ENCODE data around the gene CERS1. TPM values are rescaled to one million over a fixed set of nuclear protein-coding genes. Genes with fewer than 3 reads are reported as not detected.

The CERS1 gene
- total RNA-seq, 1 donor from 2014 or later, result 23.4 TPM

DNA sequence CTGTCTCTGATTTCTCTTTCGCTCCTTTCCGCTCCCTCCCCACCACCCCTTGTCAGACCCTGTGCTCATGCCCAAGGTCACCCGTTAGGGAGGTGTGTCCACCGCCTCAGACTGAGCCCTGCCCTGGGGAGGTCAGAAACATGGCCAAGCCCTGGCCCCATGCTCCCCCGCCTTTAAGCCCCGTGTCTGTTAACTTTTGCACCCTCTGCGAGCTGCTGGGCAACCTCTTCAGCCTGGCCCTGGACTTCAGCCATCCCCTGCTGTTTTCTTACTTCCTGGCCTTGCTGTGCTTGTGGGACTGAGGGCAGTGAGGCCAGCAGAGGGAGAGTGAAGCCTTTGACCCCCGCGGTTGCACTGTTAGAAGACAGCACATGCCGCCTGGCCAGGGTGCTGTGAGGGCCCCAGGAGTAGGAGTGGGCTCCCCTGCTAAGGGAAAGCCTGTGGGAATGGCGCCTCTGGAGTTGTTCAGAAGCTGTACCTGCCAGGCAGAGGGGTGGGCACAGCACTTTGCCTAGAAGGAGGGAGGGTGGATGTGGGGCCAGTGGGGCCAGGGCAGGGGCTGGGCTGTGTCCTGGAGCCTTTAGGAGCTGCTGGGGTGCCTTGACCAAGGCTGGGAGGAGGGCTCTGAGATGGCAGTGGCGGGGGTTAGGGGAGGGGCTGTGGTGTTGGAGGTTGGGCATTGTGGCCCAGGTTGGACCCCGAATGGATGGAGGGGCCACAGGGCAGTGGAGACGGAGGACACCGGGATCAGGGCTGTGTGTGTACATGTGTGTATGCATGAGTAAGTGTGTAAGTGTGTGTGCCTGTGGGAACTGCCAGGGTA lies 56.3 kb downstream of the CERS1 start:
- no peak for DNase-seq

DNA sequence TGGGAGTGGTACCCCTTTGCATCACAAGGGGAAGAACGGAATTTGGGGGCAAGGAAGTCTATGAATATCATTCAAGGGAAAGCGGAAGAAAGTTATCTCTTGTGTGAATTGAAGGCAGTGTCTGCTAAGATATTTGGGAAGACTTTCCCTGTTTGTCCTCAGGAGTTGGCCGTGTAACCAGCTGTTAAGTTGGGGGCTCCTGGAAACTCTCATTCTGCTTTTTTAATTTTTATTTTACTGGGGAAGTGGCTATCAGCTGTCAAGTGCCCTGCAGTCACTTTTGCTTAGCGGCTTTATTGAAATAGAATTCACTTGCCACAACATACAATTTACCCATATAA lies 61.3 kb downstream of the CERS1 start:
- DNase-seq, result no peak

DNA sequence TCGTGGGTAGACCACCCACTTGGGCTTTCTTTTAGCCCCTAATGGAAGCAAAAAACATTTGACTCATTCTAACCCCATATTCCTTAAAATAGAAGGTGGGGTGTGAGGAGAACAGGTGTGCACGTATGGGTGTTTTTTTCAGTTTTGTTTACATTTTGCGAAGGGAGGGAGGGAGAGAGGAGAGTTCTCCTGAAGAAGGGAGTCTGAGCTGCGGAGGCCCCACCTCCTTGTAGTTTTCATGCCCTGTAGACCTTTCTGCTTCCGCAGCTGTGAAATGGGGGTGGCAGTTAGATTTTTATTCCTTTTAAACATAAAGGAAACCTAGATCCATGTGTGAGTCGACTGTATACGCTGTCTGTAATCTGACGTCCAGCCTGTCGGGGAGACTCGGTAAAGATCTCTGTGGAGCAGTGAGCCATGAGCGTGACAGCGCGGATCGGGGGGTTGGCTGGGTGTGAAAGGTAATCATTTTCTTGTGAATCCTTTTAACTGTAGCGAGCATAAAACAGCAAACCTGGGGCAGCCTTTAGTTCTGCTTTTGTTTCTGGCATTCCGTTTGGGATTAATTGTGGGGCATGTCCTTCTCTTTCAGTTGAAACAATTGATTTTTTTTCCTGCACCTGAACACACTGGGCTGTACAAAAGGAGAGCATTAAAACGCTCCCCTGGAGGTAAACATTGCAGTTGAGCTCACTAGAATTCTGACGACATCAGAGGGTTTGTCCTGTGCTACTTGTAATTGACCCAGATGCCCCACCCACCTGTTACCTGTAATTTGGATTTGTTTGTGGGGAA lies 61.9 kb downstream of the CERS1 start:
- no peak for DNase-seq

DNA sequence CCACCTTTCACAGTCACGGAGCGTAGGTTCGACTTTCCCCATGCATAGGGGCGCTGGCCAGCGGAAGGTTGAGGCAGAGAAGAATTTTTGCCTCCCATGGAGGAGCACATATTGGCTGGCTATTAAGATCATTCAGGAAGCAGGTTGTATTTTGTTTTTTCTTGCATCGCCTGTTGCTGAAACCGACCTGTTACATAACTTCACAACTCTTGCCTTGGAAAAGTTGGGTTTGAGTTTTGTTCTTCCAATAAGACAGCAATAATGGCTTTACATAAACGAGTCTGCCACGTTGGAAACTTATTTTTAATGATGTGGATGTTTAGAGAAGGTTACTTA lies 62.8 kb downstream of the CERS1 start:
- no peak for DNase-seq

DNA sequence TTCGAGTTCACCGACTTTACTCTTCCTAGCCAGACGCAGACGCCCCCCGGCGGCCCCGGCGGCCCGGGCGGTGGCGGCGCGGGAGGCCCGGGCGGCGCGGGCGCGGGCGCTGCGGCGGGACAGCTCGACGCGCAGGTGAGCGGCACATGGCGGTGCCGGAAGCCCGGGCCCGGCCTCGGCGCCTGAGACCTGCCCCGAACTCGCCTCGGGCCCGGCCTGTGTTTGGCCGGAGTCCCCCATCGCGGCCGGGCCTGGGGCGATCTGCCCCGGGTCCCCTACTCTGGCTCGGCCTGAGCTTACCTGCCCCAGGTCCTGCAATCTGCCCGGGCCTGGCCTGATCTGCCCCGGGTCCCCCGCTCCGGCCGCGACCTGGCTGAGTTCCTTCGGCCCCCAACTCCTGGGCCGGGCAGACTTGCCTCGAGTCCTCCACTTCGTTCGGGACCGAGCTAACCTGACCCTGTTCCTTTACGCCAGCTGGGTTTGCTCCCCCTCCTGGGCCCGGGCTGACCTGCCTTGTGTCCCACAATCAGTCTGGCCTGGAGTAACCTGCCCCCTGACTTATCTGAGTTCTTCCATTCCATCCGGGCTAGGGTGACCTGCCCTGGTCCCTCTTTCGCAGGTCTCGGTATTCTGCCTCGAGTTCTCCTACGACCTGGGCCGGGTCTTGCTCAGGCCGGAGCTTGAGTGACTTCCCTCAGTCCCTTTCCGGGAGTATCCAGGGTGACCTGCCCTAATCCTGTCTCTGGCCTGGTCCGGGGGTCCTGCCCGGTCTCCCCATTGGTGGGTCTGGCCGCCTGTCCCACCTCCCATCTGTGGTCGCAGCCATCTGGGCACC lies 63.4 kb downstream of the CERS1 start:
- no peak for DNase-seq

DNA sequence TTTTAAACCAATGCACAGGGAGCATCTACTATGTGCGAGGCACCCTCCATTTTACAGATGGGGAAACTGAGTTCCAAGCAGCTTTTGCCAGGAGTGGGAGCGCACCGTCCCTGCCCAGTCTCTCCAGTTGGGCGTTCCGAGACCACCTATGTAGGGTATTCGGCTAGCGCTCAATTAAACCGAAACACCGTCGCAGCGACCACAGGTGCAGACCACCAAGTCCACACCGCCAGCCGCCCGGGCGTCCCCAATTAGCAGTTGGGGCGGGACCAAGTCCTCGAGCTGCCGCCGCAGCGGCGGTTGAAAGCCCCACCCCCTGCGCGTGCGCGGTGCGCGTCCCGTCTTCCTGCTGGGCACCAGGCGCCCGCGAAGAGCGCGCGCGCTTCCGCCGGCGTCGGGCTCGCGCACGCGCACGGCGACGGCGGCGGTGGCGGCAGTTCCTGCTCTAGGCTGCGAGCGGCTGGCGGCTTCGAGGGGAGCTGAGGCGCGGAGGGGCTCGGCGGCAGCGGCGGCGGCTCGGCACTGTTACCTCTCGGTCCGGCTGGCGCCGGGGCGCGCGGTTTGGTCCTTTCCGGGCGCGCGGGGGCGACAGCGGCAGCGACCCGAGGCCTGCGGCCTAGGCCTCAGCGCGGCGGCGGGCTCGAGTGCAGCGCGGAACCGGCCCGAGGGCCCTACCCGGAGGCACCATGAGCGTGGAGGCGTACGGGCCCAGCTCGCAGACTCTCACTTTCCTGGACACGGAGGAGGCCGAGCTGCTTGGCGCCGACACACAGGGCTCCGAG lies 64.2 kb downstream of the CERS1 start, which contains the start of gene UPF1:
Gene UPF1, plus strand, starts transcription at position 436 of the 782 bp plus-strand sequence. Its CDS starts 251 bp downstream, at position 687.
- peak; percentile 86 for DNase-seq

DNA sequence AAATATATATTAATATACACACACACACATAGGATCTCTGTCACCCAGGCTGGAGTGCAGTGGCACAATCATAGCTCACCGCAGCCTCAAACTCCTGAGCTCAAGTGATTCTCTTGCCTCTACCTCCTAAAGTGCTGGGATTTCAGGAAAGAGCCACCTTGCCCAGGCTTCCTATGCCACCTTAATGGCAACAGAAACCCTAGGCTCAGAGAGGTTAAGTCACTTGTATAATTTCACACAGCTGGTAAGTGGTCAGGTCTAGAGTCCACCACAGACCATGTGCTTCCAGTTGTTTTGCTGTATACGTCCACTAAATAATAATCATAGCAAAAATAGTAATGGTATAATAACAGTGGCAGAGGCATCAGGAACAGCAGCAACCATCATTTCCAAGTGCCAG lies 65.5 kb downstream of the CERS1 start:
- no peak for DNase-seq

DNA sequence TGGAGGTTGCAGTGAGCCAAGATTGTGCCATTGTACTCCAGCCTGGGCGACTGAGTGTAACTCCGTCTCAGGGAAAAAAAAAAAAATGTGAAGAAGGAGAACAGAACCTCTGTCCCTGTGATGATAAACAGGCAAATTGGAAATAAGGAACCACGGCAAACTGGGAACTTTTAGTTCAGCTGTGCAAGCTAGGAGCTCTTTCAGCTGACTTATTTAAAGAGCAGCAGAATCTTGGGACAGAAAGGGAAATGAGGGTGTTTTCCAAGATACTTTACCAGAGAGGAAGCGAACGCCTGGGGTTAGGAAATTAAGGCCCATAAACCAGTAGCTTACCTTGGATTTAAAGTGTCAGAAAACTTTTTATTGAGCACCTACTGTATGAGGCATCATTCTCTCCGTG lies 67.2 kb downstream of the CERS1 start:
- DNase-seq, result no peak

Other genes with a start within 250 kb of the CERS1 start
- gene CRTC1, start 212.5 kb downstream of the CERS1 start, total RNA-seq, result 6.6 TPM
- gene COMP, start 104.9 kb downstream of the CERS1 start, total RNA-seq, result not detected
- gene UPF1, start 64.2 kb downstream of the CERS1 start, total RNA-seq, result 28.9 TPM
- gene COPE, start 23.2 kb upstream of the CERS1 start, total RNA-seq, result 78.3 TPM
- gene DDX49, start 23.6 kb upstream of the CERS1 start, total RNA-seq, result 45.7 TPM
- 12.8 TPM for gene HOMER3, start 45.1 kb upstream of the CERS1 start, total RNA-seq
- gene SUGP2, start 137.4 kb upstream of the CERS1 start, total RNA-seq, result 102 TPM
- gene ARMC6, start 137.4 kb upstream of the CERS1 start, total RNA-seq, result 47.4 TPM
- 12.6 TPM for gene SLC25A42, start 167.8 kb upstream of the CERS1 start, total RNA-seq
- 6.2 TPM for gene TMEM161A, start 242.3 kb upstream of the CERS1 start, total RNA-seq

Data from occipital lobe (tissue), 2 donors.